Measurements from ENCODE around the gene CCDC88A. TPM values are rescaled to one million over a fixed set of nuclear protein-coding genes. Genes with fewer than 3 reads are reported as not detected.
A peak's percentile ranks its signal among the peaks of the same experiment; 100 is the strongest.

CCDC88A gene
- total RNA-seq, 1 donor from 2014 or later: 54.9 TPM

DNA sequence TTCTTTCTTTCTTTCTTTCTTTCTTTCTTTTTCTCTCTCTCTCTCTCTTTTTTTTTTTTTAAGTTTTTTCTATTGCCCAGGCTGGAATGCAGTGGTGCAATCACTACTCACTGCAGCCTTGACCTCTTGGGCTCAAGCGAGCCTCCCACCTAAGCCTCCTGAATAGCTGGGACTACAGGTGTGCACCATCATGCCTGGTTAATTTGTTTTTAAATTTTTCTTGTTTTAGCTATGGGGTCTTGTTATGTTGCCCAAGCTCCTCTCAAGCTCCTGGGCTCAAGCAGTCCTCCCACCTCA is 19.4 kb upstream of the CCDC88A start:
- no peaks in the 10 kb centered on the region for H3K9me3 Mint-ChIP-seq (ENCODE audit: unreplicated experiment)
- TF ChIP-seq, protein P1, sequence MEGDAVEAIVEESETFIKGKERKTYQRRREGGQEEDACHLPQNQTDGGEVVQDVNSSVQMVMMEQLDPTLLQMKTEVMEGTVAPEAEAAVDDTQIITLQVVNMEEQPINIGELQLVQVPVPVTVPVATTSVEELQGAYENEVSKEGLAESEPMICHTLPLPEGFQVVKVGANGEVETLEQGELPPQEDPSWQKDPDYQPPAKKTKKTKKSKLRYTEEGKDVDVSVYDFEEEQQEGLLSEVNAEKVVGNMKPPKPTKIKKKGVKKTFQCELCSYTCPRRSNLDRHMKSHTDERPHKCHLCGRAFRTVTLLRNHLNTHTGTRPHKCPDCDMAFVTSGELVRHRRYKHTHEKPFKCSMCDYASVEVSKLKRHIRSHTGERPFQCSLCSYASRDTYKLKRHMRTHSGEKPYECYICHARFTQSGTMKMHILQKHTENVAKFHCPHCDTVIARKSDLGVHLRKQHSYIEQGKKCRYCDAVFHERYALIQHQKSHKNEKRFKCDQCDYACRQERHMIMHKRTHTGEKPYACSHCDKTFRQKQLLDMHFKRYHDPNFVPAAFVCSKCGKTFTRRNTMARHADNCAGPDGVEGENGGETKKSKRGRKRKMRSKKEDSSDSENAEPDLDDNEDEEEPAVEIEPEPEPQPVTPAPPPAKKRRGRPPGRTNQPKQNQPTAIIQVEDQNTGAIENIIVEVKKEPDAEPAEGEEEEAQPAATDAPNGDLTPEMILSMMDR (IDR thresholded peaks at IDR 0.05): no peak
- DNase-seq (ENCODE audit: extremely low spot score, unreplicated experiment): no peak
- peaks cover 9% of the 10 kb centered on the region for H3K27me3 Mint-ChIP-seq (ENCODE audit: unreplicated experiment)
- H3K4me3 Mint-ChIP-seq (ENCODE audit: unreplicated experiment): no peak overlapping the region
- no peaks in the 10 kb centered on the region for H3K4me1 Mint-ChIP-seq (ENCODE audit: unreplicated experiment)
- no peak overlapping the region for H3K27ac Mint-ChIP-seq (ENCODE audit: unreplicated experiment)
- no peaks in the 10 kb centered on the region for H3K36me3 Mint-ChIP-seq (ENCODE audit: unreplicated experiment)

DNA sequence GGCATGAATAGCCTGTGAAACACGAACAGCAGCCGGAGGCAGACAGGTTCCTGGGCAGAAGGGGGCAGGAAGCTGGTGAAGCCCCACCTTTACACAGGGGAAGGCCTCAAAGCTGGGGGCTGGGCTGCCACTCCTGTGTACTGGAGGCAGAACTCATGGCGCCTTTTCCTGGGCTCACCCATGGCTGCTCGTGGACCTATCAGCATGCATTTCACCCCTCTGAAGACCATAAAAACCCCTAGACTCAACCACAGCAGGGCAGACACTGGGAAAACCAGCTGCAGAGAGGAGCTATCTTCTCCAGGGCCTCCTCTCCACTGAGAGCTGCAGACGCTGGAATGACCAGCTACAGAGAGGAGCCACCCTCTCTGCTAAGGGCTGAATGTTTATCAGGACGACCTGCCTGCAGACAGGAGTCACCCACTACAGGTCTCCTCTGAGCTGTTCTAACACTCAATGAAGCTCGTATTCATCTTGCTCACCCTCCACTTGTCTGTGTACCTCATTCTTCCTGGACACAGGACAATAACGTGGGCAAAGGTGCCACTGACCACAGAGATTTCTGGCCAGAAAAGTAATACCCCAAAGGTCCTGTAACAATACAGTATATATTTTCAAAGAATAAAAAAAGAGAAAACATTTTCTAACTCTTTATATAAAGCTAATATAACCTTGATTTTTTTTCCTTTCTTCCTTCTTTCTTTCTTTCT is 18.9 kb upstream of the CCDC88A start:
- Mint-ChIP-seq H3K4me3 (ENCODE audit: unreplicated experiment) (no peak overlapping the region), H3K4me1 (ENCODE audit: unreplicated experiment) (no peaks in the 10 kb centered on the region), H3K36me3 (ENCODE audit: unreplicated experiment) (no peaks in the 10 kb centered on the region), H3K27ac (ENCODE audit: unreplicated experiment) (no peak overlapping the region), H3K27me3 (ENCODE audit: unreplicated experiment) (peaks cover 5% of the 10 kb centered on the region), H3K9me3 (ENCODE audit: unreplicated experiment) (no peaks in the 10 kb centered on the region)
- TF ChIP-seq, protein P1 (IDR thresholded peaks at IDR 0.05): no peak
- DNase-seq (ENCODE audit: extremely low spot score, unreplicated experiment): no peak

DNA sequence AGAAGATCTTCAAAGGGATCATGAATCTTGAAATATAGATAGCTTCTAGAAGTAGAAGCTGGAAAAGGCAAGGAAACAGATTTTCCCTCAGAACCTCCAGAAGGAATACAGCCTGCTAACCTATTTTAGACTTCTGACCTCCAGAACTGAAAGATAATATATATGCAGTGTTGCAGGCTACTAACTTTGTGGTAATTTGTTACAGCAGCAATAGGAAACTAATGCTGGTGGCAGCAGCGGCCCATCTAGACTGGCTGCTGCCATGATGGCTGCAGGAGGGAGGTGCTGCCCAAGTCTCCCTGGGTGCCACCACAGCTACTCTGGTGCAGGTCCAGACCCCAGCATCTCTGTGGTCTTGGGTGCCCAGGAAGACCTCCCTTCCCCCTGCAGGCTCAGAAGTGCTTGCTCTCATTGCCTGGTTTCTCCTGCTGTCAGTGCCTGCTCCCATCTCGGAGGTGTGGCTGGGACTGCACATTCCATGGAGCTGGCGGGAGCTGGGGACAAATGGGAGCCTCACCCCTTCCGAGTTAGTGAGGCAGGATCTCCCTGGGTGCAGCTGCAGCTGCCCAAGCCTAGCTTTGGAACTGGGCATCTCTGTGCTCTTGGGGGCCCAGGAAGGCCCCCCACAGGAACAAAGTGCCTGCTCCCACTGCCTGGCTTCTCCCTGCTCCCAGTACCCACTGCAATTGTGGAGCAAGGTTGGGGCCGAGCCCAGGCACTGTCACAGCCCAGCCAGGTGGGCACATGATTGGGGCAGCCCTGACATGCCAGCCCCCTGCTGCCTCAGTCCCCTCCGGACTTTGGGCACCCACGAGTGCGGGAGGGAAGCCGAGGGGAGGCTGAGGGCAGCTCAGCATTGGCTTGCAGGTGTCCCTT is 18.1 kb upstream of the CCDC88A start:
- no peak overlapping the region for H3K4me3 Mint-ChIP-seq (ENCODE audit: unreplicated experiment)
- H3K27me3 Mint-ChIP-seq (ENCODE audit: unreplicated experiment): no peaks in the 10 kb centered on the region
- H3K9me3 Mint-ChIP-seq (ENCODE audit: unreplicated experiment): no peaks in the 10 kb centered on the region
- H3K36me3 Mint-ChIP-seq (ENCODE audit: unreplicated experiment): no peaks in the 10 kb centered on the region
- DNase-seq (ENCODE audit: extremely low spot score, unreplicated experiment): no peak
- no peaks in the 10 kb centered on the region for H3K4me1 Mint-ChIP-seq (ENCODE audit: unreplicated experiment)
- H3K27ac Mint-ChIP-seq (ENCODE audit: unreplicated experiment): no peak overlapping the region
- TF ChIP-seq, protein P1 (IDR thresholded peaks at IDR 0.05): no peak

DNA sequence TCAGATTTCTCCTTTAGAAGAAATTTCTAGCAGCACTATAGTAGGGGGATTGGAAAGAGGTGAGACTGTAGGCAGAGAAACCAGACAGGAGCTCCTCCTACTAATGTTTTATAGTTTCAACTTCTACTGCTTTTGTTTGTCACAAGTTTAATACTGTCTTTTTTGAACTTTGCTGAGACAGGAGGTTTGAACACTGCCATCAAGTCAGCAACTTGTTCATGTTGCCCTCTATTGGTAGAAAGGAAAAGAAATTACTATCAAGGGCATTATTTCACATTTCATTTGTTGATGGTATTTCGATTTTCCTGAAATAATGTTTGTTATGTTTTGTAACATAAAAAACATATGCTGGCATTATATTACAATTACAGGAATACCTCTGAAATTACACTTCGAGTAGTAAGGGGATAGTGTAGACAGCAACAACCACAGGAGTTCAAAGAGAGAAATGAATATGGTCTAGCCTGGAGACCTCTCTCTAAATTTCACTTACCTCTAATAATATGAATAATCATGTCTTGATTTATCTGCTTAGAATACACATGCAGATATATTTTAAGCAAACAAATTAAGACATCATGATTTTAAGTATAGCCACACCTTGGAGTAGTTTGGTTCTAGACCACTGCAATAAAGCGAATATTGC is 12.4 kb upstream of the CCDC88A start:
- TF ChIP-seq, protein P1 (IDR thresholded peaks at IDR 0.05): peak; percentile 76

More for the DNA sequence above, 12.4 kb upstream of the CCDC88A start:
- H3K4me1 Mint-ChIP-seq (ENCODE audit: unreplicated experiment): peaks cover 5% of the 10 kb centered on the region
- H3K27ac Mint-ChIP-seq (ENCODE audit: unreplicated experiment): no peak overlapping the region
- H3K36me3 Mint-ChIP-seq (ENCODE audit: unreplicated experiment): no peaks in the 10 kb centered on the region
- DNase-seq (ENCODE audit: extremely low spot score, unreplicated experiment): no peak
- H3K9me3 Mint-ChIP-seq (ENCODE audit: unreplicated experiment): no peaks in the 10 kb centered on the region
- H3K27me3 Mint-ChIP-seq (ENCODE audit: unreplicated experiment): peaks cover 2% of the 10 kb centered on the region
- H3K4me3 Mint-ChIP-seq (ENCODE audit: unreplicated experiment): no peak overlapping the region

Measured in osteocyte (in vitro differentiated cells).